ENCODE measurements around the gene FLOT2.
"Not testable (repeated sequence)": the region's sequence is repeated elsewhere in the genome, so short reads cannot be mapped to it uniquely, and the experiment has no call there.

Gene FLOT2

DNA sequence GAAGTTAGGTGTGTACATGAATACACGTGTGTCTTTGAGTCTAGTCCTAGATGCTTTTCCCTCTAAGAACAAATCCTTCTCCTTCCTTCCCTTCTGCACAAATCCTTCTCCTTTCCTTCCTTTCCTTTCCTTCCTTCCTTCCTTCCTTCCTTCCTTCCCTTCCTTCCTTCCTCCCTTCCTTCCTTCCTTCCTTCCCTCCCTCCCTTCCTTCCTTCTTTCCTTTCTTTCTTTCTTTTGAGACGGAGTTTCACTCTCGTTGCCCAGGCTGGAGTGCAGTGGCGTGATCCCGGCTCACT is 6.0 kb upstream of the FLOT2 start:
- Histone ChIP-seq H3K4me1 (ENCODE audit: control insufficient read depth in 1 of 2, insufficient read depth in 2 of 2, low read length in 2 of 2) (peaks cover 12 to 34% of the 10 kb centered on the region in 2 donors), H3K4me3 (ENCODE audit: low read depth in 1 of 2, low read length in 2 of 2) (peak overlapping the region; percentile 60 to 75), H3K36me3 (ENCODE audit: control insufficient read depth in 1 of 2, insufficient read depth in 2 of 2, low read length in 2 of 2) (peaks cover 16 to 21% of the 10 kb centered on the region in 2 donors)
- not testable (repeated sequence) for H3K27me3 ChIP-seq (ENCODE audit: low read depth, low read length); H3K9me3 ChIP-seq (ENCODE audit: control insufficient read depth in 1 of 2, low read length in 2 of 2); H3K27ac ChIP-seq (ENCODE audit: low read length)

DNA sequence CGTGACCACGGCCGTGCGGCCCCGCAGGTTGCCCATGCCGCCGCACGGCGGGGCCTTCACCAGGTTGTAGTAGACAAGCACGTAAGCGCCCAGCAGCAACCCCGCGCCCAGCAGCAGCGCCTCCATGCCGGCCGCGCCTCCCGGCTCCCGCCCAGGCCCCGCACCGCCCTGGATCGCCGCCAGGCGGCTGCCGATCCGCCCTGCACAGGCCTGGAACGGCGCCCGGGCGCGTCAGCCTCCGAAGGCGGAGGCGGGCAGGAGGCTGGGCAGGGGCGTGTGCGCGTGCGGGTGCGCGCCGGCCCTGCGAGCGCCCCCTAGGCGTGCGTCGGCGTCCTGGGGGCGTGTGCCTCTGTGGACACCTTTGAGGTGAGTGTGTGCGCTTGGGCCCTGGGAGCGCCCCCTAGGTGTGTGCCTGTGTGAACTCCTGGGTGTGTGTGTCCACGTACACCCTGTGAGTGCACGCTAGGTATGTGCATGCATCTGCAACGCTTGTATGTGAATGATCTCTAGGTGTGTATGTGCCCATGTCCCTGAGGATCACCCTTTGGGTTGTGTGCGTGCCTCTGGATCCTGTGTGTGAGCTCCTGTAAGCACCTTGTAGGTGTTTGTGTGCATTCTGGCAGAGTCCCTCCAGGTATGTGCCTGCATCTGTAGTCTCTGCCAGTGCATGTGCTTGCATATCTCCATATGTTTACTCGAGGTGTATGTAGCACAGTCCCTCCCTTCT is 5.4 kb upstream of the FLOT2 start, which contains the start of gene DHRS13:
Gene DHRS13 (minus strand): TSS at position 261 of the 727 bp plus-strand sequence. CDS start 135 bp downstream, at position 126.
- Histone ChIP-seq H3K27ac (ENCODE audit: low read length) (peak within 1 kb of the TSS; percentile 49), H3K4me3 (ENCODE audit: low read depth in 1 of 2, low read length in 2 of 2) (peak within 1 kb of the TSS; percentile 66 to 75), H3K4me1 (ENCODE audit: control insufficient read depth in 1 of 2, insufficient read depth in 2 of 2, low read length in 2 of 2) (peaks cover 12 to 34% of the 10 kb centered on the region in 2 donors), H3K36me3 (ENCODE audit: control insufficient read depth in 1 of 2, insufficient read depth in 2 of 2, low read length in 2 of 2) (peaks cover 12 to 19% of the 10 kb centered on the region in 2 donors), H3K9me3 (ENCODE audit: control insufficient read depth in 1 of 2, low read length in 2 of 2) (no peaks in the 10 kb centered on the region), H3K27me3 (ENCODE audit: low read depth, low read length) (no peaks in the 10 kb centered on the region)

DNA sequence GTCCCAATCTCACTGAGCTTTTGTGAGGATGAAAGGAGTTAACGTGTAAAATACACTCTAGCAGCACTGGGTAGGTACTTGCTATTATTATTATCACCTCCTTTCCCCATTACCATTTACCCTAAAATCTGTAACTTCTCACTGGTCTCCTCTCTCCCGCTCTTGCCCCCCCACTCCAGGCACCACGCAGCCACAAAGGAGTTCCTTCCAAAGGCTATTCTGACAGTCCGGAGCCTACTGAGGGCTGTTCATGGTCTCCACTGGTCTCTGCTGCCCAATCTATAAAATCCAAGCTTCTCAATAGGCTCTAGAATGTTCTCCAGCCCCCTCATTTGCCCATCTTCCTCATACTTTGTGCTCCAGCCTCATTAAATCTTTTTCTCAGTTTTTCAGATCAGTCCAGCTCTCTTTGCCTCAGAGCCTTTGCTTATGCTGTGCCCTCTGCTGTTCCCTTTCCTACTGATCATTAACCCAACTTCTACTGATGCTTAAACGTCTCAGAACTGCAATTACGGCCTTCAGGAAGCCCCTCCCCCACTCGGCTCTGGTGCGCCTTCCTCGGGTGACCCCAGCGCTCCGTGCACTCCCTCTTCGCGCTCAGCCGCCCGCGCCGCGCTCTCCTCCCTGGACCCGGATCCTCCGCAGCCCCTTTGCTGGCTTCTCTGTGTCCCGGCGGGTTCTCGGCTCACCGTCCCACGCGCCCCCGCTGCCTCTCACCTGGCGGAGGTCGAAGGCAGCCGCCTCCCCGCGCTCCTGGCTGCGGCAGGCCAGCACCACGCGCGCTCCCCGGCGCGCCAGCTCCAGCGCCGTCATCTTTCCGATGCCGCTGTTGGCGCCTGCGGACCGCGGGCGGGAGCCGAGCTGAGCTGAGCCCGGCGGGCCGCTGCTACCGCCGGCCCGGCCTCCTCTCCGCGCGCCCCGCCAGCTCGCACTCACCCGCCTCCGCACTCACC is 4.6 kb upstream of the FLOT2 start:
- H3K9me3 ChIP-seq (ENCODE audit: control insufficient read depth in 1 of 2, low read length in 2 of 2): no peaks in the 10 kb centered on the region
- peak overlapping the region; percentile 49 for H3K27ac ChIP-seq (ENCODE audit: low read length)
- H3K27me3 ChIP-seq (ENCODE audit: low read depth, low read length): no peaks in the 10 kb centered on the region
- H3K4me1 ChIP-seq (ENCODE audit: control insufficient read depth in 1 of 2, insufficient read depth in 2 of 2, low read length in 2 of 2): peaks cover 9 to 29% of the 10 kb centered on the region in 2 donors
- peak overlapping the region; percentile 66 to 75 for H3K4me3 ChIP-seq (ENCODE audit: low read depth in 1 of 2, low read length in 2 of 2)
- H3K36me3 ChIP-seq (ENCODE audit: control insufficient read depth in 1 of 2, insufficient read depth in 2 of 2, low read length in 2 of 2): peaks cover 7 to 14% of the 10 kb centered on the region in 2 donors

DNA sequence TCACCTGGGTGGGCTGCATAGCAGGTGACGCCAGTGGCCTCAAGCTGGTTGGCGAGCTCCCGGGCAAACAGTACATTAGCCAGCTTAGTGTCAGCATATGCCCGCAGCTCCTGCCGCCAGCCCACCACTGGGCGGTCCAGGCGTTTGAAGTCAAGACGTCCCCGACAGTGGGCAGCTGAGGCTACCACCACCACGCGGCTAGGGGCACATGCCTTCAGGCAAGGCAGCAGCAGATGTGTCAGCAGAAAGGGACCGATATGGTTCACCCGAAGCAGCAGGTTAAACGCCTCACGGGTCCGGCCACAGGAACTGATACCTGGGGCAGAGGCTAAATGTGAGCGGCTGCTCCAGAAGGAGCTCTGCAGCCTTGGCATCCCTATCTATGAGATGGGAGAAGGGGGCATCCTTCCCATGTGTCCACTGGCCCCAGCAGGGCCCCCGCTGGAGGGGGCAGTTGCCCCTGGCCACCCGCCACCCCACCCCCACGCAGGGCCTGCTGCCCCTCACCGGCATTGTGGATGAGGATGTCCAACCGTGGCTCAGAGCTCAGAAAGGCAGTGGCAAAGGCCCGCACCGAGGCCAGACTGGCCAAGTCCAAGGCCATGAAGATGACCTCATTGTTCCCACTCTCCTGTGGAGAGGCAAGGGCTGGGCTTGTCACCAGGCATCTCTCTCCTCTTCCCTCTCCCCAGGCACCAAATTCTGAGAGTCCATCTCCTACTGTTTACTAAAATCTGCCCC is 3.6 kb upstream of the FLOT2 start:
- Histone ChIP-seq H3K4me3 (ENCODE audit: low read depth in 1 of 2, low read length in 2 of 2) (no peak overlapping the region), H3K4me1 (ENCODE audit: control insufficient read depth in 1 of 2, insufficient read depth in 2 of 2, low read length in 2 of 2) (peaks cover 12 to 26% of the 10 kb centered on the region in 2 donors), H3K27me3 (ENCODE audit: low read depth, low read length) (no peaks in the 10 kb centered on the region), H3K27ac (ENCODE audit: low read length) (no peak overlapping the region), H3K9me3 (ENCODE audit: control insufficient read depth in 1 of 2, low read length in 2 of 2) (no peaks in the 10 kb centered on the region), H3K36me3 (ENCODE audit: control insufficient read depth in 1 of 2, insufficient read depth in 2 of 2, low read length in 2 of 2) (peaks cover 0 to 5% of the 10 kb centered on the region in 2 donors)

DNA sequence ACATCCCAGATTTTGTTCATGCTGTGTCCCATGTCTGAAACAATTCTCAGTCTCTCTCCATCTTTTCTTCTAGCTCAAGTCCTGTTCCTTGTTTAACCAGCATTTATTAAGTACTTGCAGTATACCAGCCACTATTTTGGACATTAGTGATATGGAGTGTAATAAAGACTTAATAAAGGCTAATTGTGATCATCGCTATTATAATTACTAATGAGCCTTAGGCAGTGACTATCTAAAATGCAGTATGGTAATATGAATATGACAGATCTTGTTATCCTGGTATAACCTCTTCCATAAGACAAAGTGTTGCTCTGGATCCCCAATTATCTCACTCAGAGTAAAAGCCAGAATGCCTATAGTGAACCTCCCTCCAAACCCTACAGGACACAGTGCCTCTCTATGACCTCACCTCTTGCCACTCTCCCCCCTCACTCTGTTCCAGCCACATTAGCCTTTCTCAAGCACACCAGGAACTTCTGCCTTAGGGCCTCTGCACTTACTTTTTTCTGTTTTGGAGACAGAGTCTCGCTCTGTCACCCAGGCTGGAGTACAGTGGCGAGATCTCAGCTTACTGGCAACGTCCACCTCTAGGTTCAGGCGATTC is 1.8 kb upstream of the FLOT2 start:
- Histone ChIP-seq H3K27ac (ENCODE audit: low read length) (no peak overlapping the region), H3K4me1 (ENCODE audit: control insufficient read depth in 1 of 2, insufficient read depth in 2 of 2, low read length in 2 of 2) (peaks cover 16 to 33% of the 10 kb centered on the region in 2 donors), H3K36me3 (ENCODE audit: control insufficient read depth in 1 of 2, insufficient read depth in 2 of 2, low read length in 2 of 2) (no peaks in the 10 kb centered on the region), H3K27me3 (ENCODE audit: low read depth, low read length) (no peaks in the 10 kb centered on the region), H3K9me3 (ENCODE audit: control insufficient read depth in 1 of 2, low read length in 2 of 2) (no peaks in the 10 kb centered on the region), H3K4me3 (ENCODE audit: low read depth in 1 of 2, low read length in 2 of 2) (no peak overlapping the region)

DNA sequence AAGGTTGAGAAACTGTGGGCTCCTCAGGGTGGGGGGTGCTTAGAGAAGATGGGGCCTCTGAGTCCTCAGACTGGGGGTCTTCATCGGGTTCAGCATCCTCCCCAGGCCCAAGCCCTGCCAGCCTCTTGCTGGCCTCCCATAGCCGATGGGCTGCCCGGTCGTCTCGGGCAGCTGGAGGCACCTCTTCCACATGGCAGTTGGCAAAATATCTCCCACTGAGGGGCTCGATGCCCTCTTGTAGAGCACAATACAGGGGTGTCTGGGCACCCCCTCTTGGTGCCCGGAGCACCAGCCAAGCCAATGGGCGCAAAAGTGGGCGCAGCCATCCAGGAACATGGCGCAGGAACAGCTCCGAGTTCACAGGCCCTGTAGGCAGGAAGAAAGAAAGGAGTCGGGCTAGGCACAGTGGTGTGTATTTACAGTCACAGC is 1.0 kb upstream of the FLOT2 start:
- no peaks in the 10 kb centered on the region for H3K27me3 ChIP-seq (ENCODE audit: low read depth, low read length)
- no peaks in the 10 kb centered on the region for H3K36me3 ChIP-seq (ENCODE audit: control insufficient read depth in 1 of 2, insufficient read depth in 2 of 2, low read length in 2 of 2)
- H3K9me3 ChIP-seq (ENCODE audit: control insufficient read depth in 1 of 2, low read length in 2 of 2): no peaks in the 10 kb centered on the region
- peaks cover 16 to 33% of the 10 kb centered on the region in 2 donors for H3K4me1 ChIP-seq (ENCODE audit: control insufficient read depth in 1 of 2, insufficient read depth in 2 of 2, low read length in 2 of 2)
- peak overlapping the region; percentile 87 for H3K27ac ChIP-seq (ENCODE audit: low read length)
- H3K4me3 ChIP-seq (ENCODE audit: low read depth in 1 of 2, low read length in 2 of 2): no peak overlapping the region

DNA sequence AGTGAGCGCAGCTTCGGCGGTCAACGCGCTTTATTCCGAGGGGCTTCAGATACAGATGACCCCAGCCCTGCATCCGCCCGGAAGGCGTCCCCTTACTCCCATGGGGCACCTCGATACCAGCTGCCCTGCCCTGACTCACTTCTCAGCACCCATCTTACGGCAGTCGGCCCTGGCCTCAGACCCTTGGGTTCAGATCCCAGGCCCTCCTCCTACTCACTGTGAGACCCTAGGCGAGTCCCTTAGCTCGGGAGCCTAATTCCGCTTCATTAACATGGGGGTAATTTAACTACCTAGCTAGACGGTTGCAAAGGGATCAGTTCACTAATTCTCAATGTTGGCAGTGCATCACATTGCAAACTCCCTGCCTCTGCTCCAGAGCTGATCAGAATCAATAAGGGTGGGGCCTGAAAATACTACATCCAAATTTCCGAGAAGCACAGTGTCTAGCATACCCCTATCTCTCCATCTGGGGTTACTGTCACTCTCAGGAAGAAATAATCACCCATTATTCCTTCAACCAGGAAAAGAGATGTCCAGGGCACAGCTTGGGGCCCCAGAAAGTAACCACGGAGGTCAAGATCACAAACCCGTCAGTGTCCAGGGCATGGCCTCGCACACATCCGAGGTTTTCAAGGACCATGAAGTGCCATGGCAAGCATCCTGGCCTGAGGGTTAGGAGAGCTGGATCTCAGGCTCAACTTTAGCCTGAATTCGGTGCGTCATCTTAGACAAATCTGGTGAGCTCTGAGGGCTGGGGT is 415 bp upstream of the FLOT2 start:
- H3K4me3 ChIP-seq (ENCODE audit: low read depth in 1 of 2, low read length in 2 of 2): peak overlapping the region; percentile 71 to 90
- H3K27me3 ChIP-seq (ENCODE audit: low read depth, low read length): no peaks in the 10 kb centered on the region
- no peaks in the 10 kb centered on the region for H3K9me3 ChIP-seq (ENCODE audit: control insufficient read depth in 1 of 2, low read length in 2 of 2)
- peaks cover 12 to 28% of the 10 kb centered on the region in 2 donors for H3K4me1 ChIP-seq (ENCODE audit: control insufficient read depth in 1 of 2, insufficient read depth in 2 of 2, low read length in 2 of 2)
- H3K36me3 ChIP-seq (ENCODE audit: control insufficient read depth in 1 of 2, insufficient read depth in 2 of 2, low read length in 2 of 2): no peaks in the 10 kb centered on the region
- H3K27ac ChIP-seq (ENCODE audit: low read length): peak overlapping the region; percentile 87

DNA sequence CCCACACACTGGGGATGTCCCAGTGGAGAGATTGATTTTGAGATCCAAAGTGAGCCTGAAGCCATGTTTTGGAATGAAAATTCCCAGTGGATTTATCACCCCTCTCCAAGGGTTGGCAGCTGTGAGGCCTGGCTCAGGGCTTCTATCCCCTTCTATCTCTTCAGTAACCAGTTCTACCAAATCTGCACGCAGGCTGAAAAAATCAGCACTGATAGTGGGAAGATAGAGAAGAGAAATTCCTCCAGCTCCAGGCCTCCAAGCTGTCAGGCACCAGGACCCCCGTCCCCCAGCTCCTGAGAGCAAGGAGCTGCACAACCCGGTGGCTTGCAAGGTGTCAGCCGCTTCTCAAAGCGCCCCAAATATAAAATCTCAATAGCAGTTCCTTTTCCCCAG is 1.0 kb downstream of the FLOT2 start:
- H3K27ac ChIP-seq (ENCODE audit: low read length): peak overlapping the region; percentile 87
- H3K4me1 ChIP-seq (ENCODE audit: control insufficient read depth in 1 of 2, insufficient read depth in 2 of 2, low read length in 2 of 2): peaks cover 7 to 25% of the 10 kb centered on the region in 2 donors
- H3K36me3 ChIP-seq (ENCODE audit: control insufficient read depth in 1 of 2, insufficient read depth in 2 of 2, low read length in 2 of 2): peaks cover 0 to 5% of the 10 kb centered on the region in 2 donors
- peak overlapping the region; percentile 71 to 90 for H3K4me3 ChIP-seq (ENCODE audit: low read depth in 1 of 2, low read length in 2 of 2)
- no peaks in the 10 kb centered on the region for H3K9me3 ChIP-seq (ENCODE audit: control insufficient read depth in 1 of 2, low read length in 2 of 2)
- H3K27me3 ChIP-seq (ENCODE audit: low read depth, low read length): no peaks in the 10 kb centered on the region

DNA sequence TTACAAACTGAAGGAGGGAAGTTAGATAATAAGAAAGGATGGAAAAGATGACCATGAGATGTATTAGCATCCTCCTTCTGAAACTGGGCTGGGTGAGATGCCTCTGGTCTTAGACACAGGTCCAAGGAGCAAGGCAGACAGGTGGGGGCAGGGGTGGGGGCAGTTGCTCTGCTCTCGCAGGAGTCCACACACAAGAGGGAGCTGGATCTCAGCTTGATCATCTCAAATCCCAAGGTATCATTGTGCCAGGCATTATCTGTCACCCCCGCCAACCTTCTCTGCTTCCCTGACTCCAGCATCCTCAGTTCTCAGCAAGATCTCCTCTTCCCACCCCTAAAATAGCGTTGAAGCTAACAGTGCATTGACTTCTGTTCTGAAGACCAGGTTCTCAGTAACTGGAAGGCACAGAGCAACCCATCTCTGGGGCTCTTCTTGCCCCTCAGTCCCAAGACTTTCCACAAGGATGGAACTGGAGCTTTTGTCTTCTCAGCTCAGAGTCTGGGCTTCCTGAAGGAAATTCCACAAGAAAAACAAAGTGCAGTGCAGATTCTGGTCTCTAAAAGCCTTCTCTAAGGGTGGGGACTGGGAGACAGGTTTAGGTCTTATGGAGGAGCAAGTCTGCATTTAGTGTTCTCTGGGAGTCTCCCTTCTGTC is 1.6 kb downstream of the FLOT2 start:
- Histone ChIP-seq H3K9me3 (ENCODE audit: control insufficient read depth in 1 of 2, low read length in 2 of 2) (no peaks in the 10 kb centered on the region), H3K27ac (ENCODE audit: low read length) (peak overlapping the region; percentile 87), H3K4me1 (ENCODE audit: control insufficient read depth in 1 of 2, insufficient read depth in 2 of 2, low read length in 2 of 2) (peaks cover 7 to 25% of the 10 kb centered on the region in 2 donors), H3K27me3 (ENCODE audit: low read depth, low read length) (no peaks in the 10 kb centered on the region), H3K4me3 (ENCODE audit: low read depth in 1 of 2, low read length in 2 of 2) (peak overlapping the region; percentile 71 to 90), H3K36me3 (ENCODE audit: control insufficient read depth in 1 of 2, insufficient read depth in 2 of 2, low read length in 2 of 2) (peaks cover 0 to 6% of the 10 kb centered on the region in 2 donors)

Data from muscle layer of duodenum (tissue), 2 donors.